ENCODE results near the gene CELF5.

GRCh38 chr19:3222709-3223108, 1.8 kb upstream of the CELF5 start:
- TF ChIP-seq CTCF (IDR thresholded peaks at IDR 0.05) (no peak), EP300 (IDR thresholded peaks at IDR 0.05) (no peak), POLR2A (IDR thresholded peaks at IDR 0.05) (no peak)
